Measurements from ENCODE around the gene DOCK4.

DOCK4 gene

DNA sequence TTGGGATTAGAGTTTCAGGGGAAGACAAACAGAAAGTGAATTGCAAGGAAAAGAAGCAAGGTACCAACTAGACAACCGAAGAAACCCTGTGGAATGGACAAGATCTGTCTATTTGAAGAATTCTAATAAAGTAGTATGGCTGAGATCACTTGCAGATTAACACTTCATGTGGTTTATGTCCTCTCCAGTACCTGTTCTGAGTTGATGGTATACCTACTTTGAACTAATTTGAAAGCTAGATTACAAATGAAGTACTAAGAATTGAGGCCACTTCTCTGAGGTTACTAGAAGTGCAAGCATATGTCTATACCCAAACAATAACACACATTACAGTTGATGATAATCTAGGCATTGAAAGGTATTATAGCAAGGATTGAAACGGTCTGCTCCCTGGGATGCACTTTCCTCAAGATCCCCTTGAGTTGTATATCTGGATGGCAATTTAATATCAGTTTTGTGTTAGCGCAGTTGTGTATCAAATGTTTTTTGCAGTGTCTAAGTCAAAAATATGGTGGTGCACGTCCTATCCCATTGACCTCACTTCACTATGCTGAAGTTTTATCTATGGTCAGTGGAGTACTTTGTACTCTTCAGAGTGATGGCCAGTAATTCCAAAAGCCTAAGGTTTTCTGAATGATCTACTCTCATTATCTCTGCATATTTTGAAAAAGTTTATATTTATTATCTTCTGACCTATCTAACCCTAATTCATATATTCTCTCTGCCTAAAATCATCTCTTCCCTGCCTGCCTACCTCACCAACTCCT is 26.2 kb upstream of the DOCK4 start:
- TF ChIP-seq, protein P1, sequence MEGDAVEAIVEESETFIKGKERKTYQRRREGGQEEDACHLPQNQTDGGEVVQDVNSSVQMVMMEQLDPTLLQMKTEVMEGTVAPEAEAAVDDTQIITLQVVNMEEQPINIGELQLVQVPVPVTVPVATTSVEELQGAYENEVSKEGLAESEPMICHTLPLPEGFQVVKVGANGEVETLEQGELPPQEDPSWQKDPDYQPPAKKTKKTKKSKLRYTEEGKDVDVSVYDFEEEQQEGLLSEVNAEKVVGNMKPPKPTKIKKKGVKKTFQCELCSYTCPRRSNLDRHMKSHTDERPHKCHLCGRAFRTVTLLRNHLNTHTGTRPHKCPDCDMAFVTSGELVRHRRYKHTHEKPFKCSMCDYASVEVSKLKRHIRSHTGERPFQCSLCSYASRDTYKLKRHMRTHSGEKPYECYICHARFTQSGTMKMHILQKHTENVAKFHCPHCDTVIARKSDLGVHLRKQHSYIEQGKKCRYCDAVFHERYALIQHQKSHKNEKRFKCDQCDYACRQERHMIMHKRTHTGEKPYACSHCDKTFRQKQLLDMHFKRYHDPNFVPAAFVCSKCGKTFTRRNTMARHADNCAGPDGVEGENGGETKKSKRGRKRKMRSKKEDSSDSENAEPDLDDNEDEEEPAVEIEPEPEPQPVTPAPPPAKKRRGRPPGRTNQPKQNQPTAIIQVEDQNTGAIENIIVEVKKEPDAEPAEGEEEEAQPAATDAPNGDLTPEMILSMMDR (IDR thresholded peaks at IDR 0.05; ENCODE audit: insufficient read depth, low read depth, low read length, missing control alignments), result no peak
- no peak for DNase-seq (ENCODE audit: low read depth)
- no peak overlapping the region for H3K4me3 ChIP-seq (ENCODE audit: low read depth, low read length)

DNA sequence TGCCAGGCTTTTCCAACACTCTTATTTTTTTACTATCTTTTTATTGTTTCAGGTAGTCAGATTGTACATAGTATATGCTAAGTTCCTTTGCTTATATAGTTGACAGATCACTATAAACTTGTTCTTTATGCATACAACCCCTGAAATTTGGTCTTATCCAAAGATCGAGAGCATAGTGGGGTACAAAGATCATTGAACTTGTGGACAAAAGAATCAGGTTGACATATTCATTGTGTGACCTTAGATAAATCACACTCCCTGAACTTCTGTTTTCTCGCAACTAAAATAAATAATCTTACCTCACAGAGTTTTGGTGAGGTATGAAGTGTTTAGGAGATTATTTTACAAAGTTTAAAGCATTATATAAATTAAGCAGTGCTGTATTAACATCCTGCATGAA is 22.4 kb upstream of the DOCK4 start:
- TF ChIP-seq, protein P1 (IDR thresholded peaks at IDR 0.05; ENCODE audit: insufficient read depth, low read depth, low read length, missing control alignments), result no peak

DNA sequence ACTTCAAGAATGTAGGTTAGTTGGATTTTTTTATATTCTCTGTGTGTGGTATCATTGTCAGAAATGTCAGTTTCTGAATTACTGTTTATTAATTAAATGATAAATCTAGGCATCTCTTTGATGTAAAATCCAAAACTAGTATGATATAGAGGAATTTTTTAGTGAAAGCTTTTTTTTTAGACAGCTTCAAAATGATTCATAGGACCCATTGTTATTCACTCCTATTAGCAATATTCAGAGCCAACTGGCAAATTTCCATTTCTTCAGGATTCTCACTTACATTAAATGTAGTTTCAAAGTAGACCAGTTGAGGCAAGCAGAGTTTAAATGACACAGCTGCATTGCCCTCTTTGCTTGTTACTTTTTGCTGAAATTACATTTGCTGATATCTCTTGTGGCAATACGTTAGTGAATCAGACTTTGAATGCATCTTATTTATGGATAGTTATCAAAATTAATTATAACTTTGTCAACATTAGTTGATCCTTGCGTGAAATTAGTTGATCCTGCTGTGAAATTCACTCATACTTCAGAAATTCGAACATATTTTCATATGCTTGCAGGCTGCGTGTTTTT is 20.6 kb upstream of the DOCK4 start:
- H3K4me3 ChIP-seq (ENCODE audit: low read depth, low read length), result no peak overlapping the region
- no peak for DNase-seq (ENCODE audit: low read depth)
- TF ChIP-seq, protein P1 (IDR thresholded peaks at IDR 0.05; ENCODE audit: insufficient read depth, low read depth, low read length, missing control alignments), result no peak

More for the DNA sequence above, 22.4 kb upstream of the DOCK4 start:
- no peak overlapping the region for H3K4me3 ChIP-seq (ENCODE audit: low read depth, low read length)
- DNase-seq (ENCODE audit: low read depth), result no peak

DNA sequence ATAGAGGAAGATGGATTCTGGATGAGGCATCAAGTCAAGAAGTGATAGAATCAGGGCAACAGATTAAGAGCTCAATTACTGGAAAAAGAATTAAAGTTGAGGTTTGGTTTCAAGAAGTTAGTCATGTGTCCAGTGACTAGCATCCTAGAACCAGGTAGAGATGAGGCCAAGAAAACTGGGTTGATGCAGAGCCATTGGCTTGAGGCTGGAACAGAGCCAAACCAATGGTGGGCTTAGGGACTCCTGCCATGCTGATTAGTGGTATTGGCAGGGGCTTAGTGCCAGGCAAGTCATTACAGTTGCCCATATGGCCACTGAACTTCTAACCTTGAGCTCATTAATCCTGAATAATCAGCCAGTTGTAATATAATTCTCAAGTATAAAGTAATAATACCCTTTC is 18.8 kb upstream of the DOCK4 start:
- no peak overlapping the region for H3K4me3 ChIP-seq (ENCODE audit: low read depth, low read length)
- no peak for DNase-seq (ENCODE audit: low read depth)
- TF ChIP-seq, protein P1 (IDR thresholded peaks at IDR 0.05; ENCODE audit: insufficient read depth, low read depth, low read length, missing control alignments), result no peak

DNA sequence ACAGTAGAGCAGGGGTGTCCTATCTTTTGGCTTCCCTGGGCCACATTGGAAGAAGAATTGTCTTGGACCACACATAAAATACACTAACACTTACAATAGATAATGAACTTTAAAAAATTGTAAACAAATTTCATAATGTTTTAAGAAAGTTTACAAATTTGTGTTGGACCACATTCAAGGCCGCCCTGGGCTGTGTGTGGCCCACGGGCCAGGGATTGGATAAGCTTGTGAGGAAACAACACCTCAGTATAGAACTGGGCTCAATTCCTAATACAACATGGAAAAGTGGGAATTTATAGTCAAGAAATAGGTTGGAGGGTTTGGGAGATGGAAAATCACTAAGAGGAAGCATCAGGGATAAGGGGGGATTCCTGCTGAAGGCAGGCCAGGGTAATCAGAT is 18.0 kb upstream of the DOCK4 start:
- DNase-seq (ENCODE audit: low read depth), result no peak
- H3K4me3 ChIP-seq (ENCODE audit: low read depth, low read length), result no peak overlapping the region
- TF ChIP-seq, protein P1 (IDR thresholded peaks at IDR 0.05; ENCODE audit: insufficient read depth, low read depth, low read length, missing control alignments), result no peak

DNA sequence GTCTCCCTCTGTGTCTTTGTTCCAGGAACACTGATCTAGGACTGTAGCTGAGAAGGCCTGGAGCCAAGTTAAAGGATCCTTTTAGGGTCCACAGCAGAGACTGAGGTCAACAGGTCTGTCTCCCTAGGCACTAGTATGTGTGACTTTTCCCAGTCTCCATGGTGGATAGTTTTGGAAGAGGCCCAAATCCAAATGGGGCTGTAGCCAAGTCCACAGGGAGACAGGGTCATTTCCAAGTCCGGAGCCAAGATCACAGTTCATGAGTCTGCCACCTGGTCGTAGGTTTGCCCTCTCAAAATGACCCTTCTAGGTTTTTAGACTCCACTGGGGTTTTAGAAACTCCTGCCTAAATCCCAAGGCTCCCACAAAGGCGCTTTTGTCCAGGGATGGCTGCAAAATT is 17.1 kb upstream of the DOCK4 start:
- no peak overlapping the region for H3K4me3 ChIP-seq (ENCODE audit: low read depth, low read length)
- TF ChIP-seq, protein P1 (IDR thresholded peaks at IDR 0.05; ENCODE audit: insufficient read depth, low read depth, low read length, missing control alignments), result no peak
- DNase-seq (ENCODE audit: low read depth), result no peak
